Fibroblast of lung (primary cell): ENCODE results near the gene SENP8. TPM values are rescaled to one million over a fixed set of nuclear protein-coding genes. Genes with fewer than 3 reads are reported as not detected.

Experiments
- DNase-seq, 2 donors: peaks; one replicate each; pipeline versions ENCODE4 v3.0.0 to v3.0.0-alpha.2; 2010; ENCODE audit warnings: low read depth in 2 of 2
- H2AFZ ChIP-seq: 2 replicates; pipeline ENCODE4 v1.5.1; 2012; ENCODE audit warnings: low read length, control low read depth, inconsistent platforms
- H3K27ac ChIP-seq: 2 replicates; pipeline ENCODE4 v1.5.1; 2011; ENCODE audit warnings: low read length, control low read depth; ENCODE audit not compliant: insufficient read depth
- H3K27me3 ChIP-seq: 2 replicates; pipeline ENCODE4 v1.5.1; 2011; ENCODE audit warnings: mild to moderate bottlenecking, low read length; ENCODE audit not compliant: control insufficient read depth, insufficient read depth
- H3K36me3 ChIP-seq: 2 replicates; pipeline ENCODE4 v1.5.1; 2011; ENCODE audit warnings: low read length; ENCODE audit not compliant: control insufficient read depth, insufficient read depth
- H3K4me1 ChIP-seq: 2 replicates; pipeline ENCODE4 v1.5.1; 2011; ENCODE audit warnings: low read length; ENCODE audit not compliant: control insufficient read depth, insufficient read depth; ENCODE audit errors: extremely low read depth
- H3K4me2 ChIP-seq: 2 replicates; pipeline ENCODE4 v1.5.1; 2011; ENCODE audit warnings: low read length, control low read depth; ENCODE audit not compliant: insufficient read depth; ENCODE audit errors: extremely low read depth
- H3K4me3 ChIP-seq, 4 experiments: fragments of 200-600 bp in 1 of 4; sonication (generic) in 1 of 4; replicated peaks in 1 of 4; 2 replicates each; pipeline ENCODE4 v1.5.1; 2011 to 2016; ENCODE audit warnings: low read length in 4 of 4, low read depth in 3 of 4, mild to moderate bottlenecking in 3 of 4, control low read depth in 2 of 4, inconsistent platforms in 1 of 4, mixed read lengths in 1 of 4; ENCODE audit not compliant: insufficient read depth in 1 of 4; ENCODE audit errors: control extremely low read depth in 1 of 4
- H3K79me2 ChIP-seq: 2 replicates; pipeline ENCODE4 v1.5.1; 2012; ENCODE audit warnings: mild to moderate bottlenecking, low read length, inconsistent platforms; ENCODE audit not compliant: control insufficient read depth, insufficient read depth
- H3K9ac ChIP-seq: 2 replicates; pipeline ENCODE4 v1.5.1; 2011; ENCODE audit warnings: mild to moderate bottlenecking, low read length, control low read depth; ENCODE audit not compliant: insufficient read depth
- H3K9me3 ChIP-seq: 2 replicates; pipeline ENCODE4 v1.5.1; 2012; ENCODE audit warnings: low read depth, low read length; ENCODE audit not compliant: control insufficient read depth, insufficient read depth
- H4K20me1 ChIP-seq: 2 replicates; pipeline ENCODE4 v1.5.1; 2011; ENCODE audit warnings: low read length; ENCODE audit not compliant: control insufficient read depth, insufficient read depth; ENCODE audit errors: extremely low read depth
- CTCF ChIP-seq, 2 donors: IDR thresholded peaks in 1 of 2; conservative IDR thresholded peaks in 1 of 2; 1 replicate in 1 of 2; 2 replicates in 1 of 2; pipeline ENCODE4 v1.5.1; 2011 to 2012; ENCODE audit warnings: low read length in 2 of 2, control low read depth in 1 of 2, inconsistent platforms in 1 of 2, low read depth in 1 of 2, mild to moderate bottlenecking in 1 of 2
- EZH2 ChIP-seq: IDR thresholded peaks from 2 replicates; pipeline ENCODE4 v1.5.1; 2012; ENCODE audit warnings: low read length, control low read depth, mild to moderate bottlenecking; ENCODE audit errors: missing control alignments
- polyA plus RNA-seq, 2 donors: library from polyadenylated mRNA; depleted of rRNA in 1 of 2; stranded (reverse) in 1 of 2; unstranded in 1 of 2; fragments of >200 nt; gene quantifications; 2 replicates each; pipeline ENCODE4 v1.2.1, GENCODE V29; 2011 to 2012; ENCODE audit warnings: missing spikeins in 1 of 2
- total RNA-seq: library from RNA; depleted of rRNA; stranded (reverse); fragments of >200 nt; gene quantifications from 2 replicates; pipeline ENCODE4 v1.2.1, GENCODE V29; 2014

The SENP8 gene
- total and polyA plus RNA-seq, 2 donors (not counting 1 experiment from before 2014, with no cell fraction given) = 3.0 to 3.5 TPM

- Histone ChIP-seq H3K9ac (no peak overlapping the region), H2AFZ (no peak overlapping the region), H3K27ac (no peak overlapping the region), H3K79me2 (no peaks in the 10 kb centered on the region), H3K4me1 (no peaks in the 10 kb centered on the region), H3K9me3 (no peaks in the 10 kb centered on the region), H4K20me1 (no peaks in the 10 kb centered on the region), H3K4me2 (no peak overlapping the region), H3K27me3 (no peaks in the 10 kb centered on the region), H3K36me3 (no peaks in the 10 kb centered on the region), H3K4me3 (no peak overlapping the region)
- TF ChIP-seq EZH2 = no peak
- no peak for TF ChIP-seq CTCF (conservative IDR thresholded peaks at IDR 0.05 in 1 of 2, IDR thresholded peaks at IDR 0.05 in 1 of 2; ENCODE audit: low read depth in 1 of 2, low read length in 2 of 2)
- DNase-seq = no peak
These were observed 10.2 kb downstream of the SENP8 start for GRCh38 chr15:72128359-72128758.

GRCh38 chr15:72130272-72130671 lies 12.1 kb downstream of the SENP8 start:
- Histone ChIP-seq H3K9ac (no peak overlapping the region), H3K9me3 (no peaks in the 10 kb centered on the region), H3K4me2 (no peak overlapping the region), H3K4me3 (no peak overlapping the region), H3K27ac (no peak overlapping the region), H3K27me3 (no peaks in the 10 kb centered on the region), H2AFZ (no peak overlapping the region), H3K4me1 (no peaks in the 10 kb centered on the region), H4K20me1 (no peaks in the 10 kb centered on the region), H3K79me2 (no peaks in the 10 kb centered on the region), H3K36me3 (no peaks in the 10 kb centered on the region)
- no peak for TF ChIP-seq CTCF (conservative IDR thresholded peaks at IDR 0.05 in 1 of 2, IDR thresholded peaks at IDR 0.05 in 1 of 2; ENCODE audit: low read depth in 1 of 2, low read length in 2 of 2)
- no peak for TF ChIP-seq EZH2
- no peak for DNase-seq

- Histone ChIP-seq H3K27me3 (no peaks in the 10 kb centered on the region), H2AFZ (no peak overlapping the region), H3K9me3 (no peaks in the 10 kb centered on the region), H3K4me2 (no peak overlapping the region), H3K4me3 (no peak overlapping the region), H3K4me1 (no peaks in the 10 kb centered on the region), H4K20me1 (no peaks in the 10 kb centered on the region), H3K36me3 (no peaks in the 10 kb centered on the region), H3K79me2 (no peaks in the 10 kb centered on the region), H3K9ac (no peak overlapping the region), H3K27ac (no peak overlapping the region)
- TF ChIP-seq CTCF (conservative IDR thresholded peaks at IDR 0.05 in 1 of 2, IDR thresholded peaks at IDR 0.05 in 1 of 2; ENCODE audit: low read depth in 1 of 2, low read length in 2 of 2) (no peak), EZH2 (no peak)
- DNase-seq = no peak
These were observed 13.7 kb downstream of the SENP8 start for GRCh38 chr15:72131922-72132321.
